Measurements from ENCODE around the gene SOAT1. TPM values are rescaled to one million over a fixed set of nuclear protein-coding genes. Genes with fewer than 3 reads are reported as not detected.
"Not testable (repeated sequence)": the region's sequence is repeated elsewhere in the genome, so short reads cannot be mapped to it uniquely, and the experiment has no call there.

Gene SOAT1
- total RNA-seq, 5 donors from 2014 or later (not counting 1 experiment from before 2014, with no cell fraction given), result 35.0 to 42.1 (median 39.1) TPM

DNA sequence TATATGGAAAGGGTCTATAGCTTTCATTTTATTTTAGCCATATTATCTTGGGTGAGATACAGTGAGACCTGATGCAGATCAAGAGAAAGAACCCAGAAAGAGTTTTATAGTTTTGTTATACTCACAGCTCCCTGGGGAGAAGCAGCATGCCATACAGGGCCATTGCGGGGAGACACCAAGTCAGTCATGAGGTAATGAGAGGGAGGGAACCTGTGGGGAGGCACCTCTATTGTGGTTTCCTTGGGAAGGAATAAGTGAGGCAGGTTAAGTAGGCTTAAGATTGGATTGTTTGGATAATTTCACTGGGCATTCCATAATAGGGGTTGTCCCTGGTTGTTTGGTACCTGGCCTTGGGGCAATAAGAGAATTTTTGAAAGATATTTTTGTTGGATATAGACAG, 91.9 kb downstream of the SOAT1 start:
- no peaks in the 10 kb centered on the region for H3K36me3 ChIP-seq (ENCODE audit: control insufficient read depth in 2 of 2, extremely low read depth in 1 of 2, insufficient read depth in 1 of 2, low read length in 1 of 2)
- no peaks in the 10 kb centered on the region for H3K36me3 Mint-ChIP-seq
- H3K9me3 Mint-ChIP-seq, result no peaks in the 10 kb centered on the region
- WGBS (ENCODE audit: insufficient coverage), result no CpG with 5 or more reads among the region's 1 CpG
- POLR2A ChIA-PET, result interaction anchor here in 1 of 2 donors (0.7 kb wide), 1 partner anchor 240 kb away, joined by 3 read pairs; no protein-coding TSS in a partner anchor
- no peak for ATAC-seq (replicated peaks in 1 of 4)
- H3K27ac Mint-ChIP-seq, result no peak overlapping the region
- DNase-seq, result no peak
- no peak overlapping the region for H3K4me3 Mint-ChIP-seq
- no peaks in the 10 kb centered on the region for H3K4me1 Mint-ChIP-seq
- no peaks in the 10 kb centered on the region for H3K9me3 ChIP-seq
- H3K27me3 ChIP-seq (replicated peaks in 1 of 2; ENCODE audit: control insufficient read depth in 2 of 2, extremely low read depth in 1 of 2, insufficient read depth in 2 of 2, low read length in 1 of 2), result no peaks in the 10 kb centered on the region
- no peaks in the 10 kb centered on the region for H3K4me1 ChIP-seq (ENCODE audit: control insufficient read depth in 1 of 2, extremely low read depth in 1 of 2, insufficient read depth in 2 of 2, low read length in 2 of 2)
- no peaks in the 10 kb centered on the region for H3K27me3 Mint-ChIP-seq
- CTCF ChIA-PET, result no interaction called here
- no peak overlapping the region for H3K27ac ChIP-seq (ENCODE audit: low read length)
- H3K4me3 ChIP-seq (ENCODE audit: control insufficient read depth in 1 of 2, extremely low read depth in 1 of 2, low read length in 1 of 2), result no peak overlapping the region

DNA sequence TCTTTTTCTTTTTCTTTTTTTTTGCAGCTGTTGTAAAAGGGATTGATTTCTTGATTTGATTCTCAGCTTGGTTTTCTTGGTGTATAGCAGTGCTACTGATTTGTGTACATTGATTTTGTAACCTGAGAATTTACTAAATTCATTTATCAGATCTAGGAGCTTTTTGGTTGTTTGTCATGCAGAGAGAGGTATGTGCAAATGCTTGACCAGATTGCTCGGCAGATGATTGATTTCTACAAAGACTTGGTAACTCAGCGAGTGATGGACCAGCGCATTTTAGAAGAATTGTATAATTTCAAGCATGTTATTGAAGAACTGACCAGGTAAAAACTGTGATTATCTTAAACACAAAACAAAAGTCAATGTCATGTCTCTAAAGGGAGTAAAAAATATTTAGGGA, 100.1 kb downstream of the SOAT1 start:
- CTCF ChIA-PET, result no interaction called here
- Histone ChIP-seq H3K27ac (ENCODE audit: low read length) (no peak overlapping the region), H3K4me1 (ENCODE audit: control insufficient read depth in 1 of 2, extremely low read depth in 1 of 2, insufficient read depth in 2 of 2, low read length in 2 of 2) (no peaks in the 10 kb centered on the region), H3K4me3 (ENCODE audit: control insufficient read depth in 1 of 2, extremely low read depth in 1 of 2, low read length in 1 of 2) (no peak overlapping the region), H3K9me3 (no peaks in the 10 kb centered on the region), H3K36me3 (ENCODE audit: control insufficient read depth in 2 of 2, extremely low read depth in 1 of 2, insufficient read depth in 1 of 2, low read length in 1 of 2) (no peaks in the 10 kb centered on the region), H3K27me3 (replicated peaks in 1 of 2; ENCODE audit: control insufficient read depth in 2 of 2, extremely low read depth in 1 of 2, insufficient read depth in 2 of 2, low read length in 1 of 2) (peaks cover 0 to 7% of the 10 kb centered on the region in 2 experiments)
- Mint-ChIP-seq H3K27me3 (peaks cover 8 to 14% of the 10 kb centered on the region in 2 donors), H3K4me1 (no peaks in the 10 kb centered on the region), H3K9me3 (peaks cover 5 to 20% (median 10%) of the 10 kb centered on the region in 3 donors), H3K27ac (no peak overlapping the region), H3K36me3 (peaks cover 15% of the 10 kb centered on the region), H3K4me3 (no peak overlapping the region)
- no peak for DNase-seq
- POLR2A ChIA-PET, result no interaction called here
- WGBS (ENCODE audit: insufficient coverage), result no CpG with 5 or more reads among the region's 3 CpGs
- ATAC-seq (replicated peaks in 1 of 4), result no peak

DNA sequence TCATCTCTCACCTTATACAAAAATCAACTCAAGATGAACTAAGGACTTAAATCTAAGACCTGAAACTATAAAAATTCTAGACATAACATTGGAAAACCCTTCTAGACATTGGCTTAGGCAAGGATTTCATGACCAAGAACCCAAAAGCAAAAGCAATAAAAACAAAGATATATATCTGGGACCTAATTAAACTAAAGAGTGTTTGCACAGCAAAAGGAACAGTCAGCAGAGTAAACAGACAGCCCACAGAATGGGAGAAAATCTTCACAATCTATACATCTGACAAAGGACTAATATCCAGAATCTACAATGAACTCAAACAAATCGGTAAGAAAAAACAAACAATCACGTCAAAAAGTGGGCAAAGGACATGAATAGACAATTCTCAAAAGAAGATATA, 105.8 kb downstream of the SOAT1 start:
- H3K36me3 ChIP-seq (ENCODE audit: control insufficient read depth in 2 of 2, extremely low read depth in 1 of 2, insufficient read depth in 1 of 2, low read length in 1 of 2); H3K36me3 Mint-ChIP-seq; H3K4me1 Mint-ChIP-seq; H3K27ac ChIP-seq (ENCODE audit: low read length); H3K4me3 ChIP-seq (ENCODE audit: control insufficient read depth in 1 of 2, extremely low read depth in 1 of 2, low read length in 1 of 2); H3K4me1 ChIP-seq (ENCODE audit: control insufficient read depth in 1 of 2, extremely low read depth in 1 of 2, insufficient read depth in 2 of 2, low read length in 2 of 2); DNase-seq; POLR2A ChIA-PET; H3K4me3 Mint-ChIP-seq; ATAC-seq (replicated peaks in 1 of 4); H3K9me3 ChIP-seq; H3K27me3 ChIP-seq (replicated peaks in 1 of 2; ENCODE audit: control insufficient read depth in 2 of 2, extremely low read depth in 1 of 2, insufficient read depth in 2 of 2, low read length in 1 of 2); H3K9me3 Mint-ChIP-seq; H3K27ac Mint-ChIP-seq; CTCF ChIA-PET: not testable (repeated sequence)
- peaks cover 5 to 14% of the 10 kb centered on the region in 2 donors for H3K27me3 Mint-ChIP-seq
- WGBS (ENCODE audit: insufficient coverage), result 100% methylated on average over 2 of the region's 2 CpGs

Other genes starting within 250 kb of the SOAT1 start
- 10 to 100 TPM; 19.1 to 30.6 (median 23.7) TPM for gene TOR3A, start 211.7 kb upstream of the SOAT1 start, total RNA-seq
- gene ABL2, start 64.1 kb upstream of the SOAT1 start, total RNA-seq, result 10 to 100 TPM; 14.9 to 20.0 (median 15.9) TPM
- gene AXDND1, start 72.2 kb downstream of the SOAT1 start, total RNA-seq, result 1 to 10 TPM in 1 of 5 donors, under 1 TPM in 2, not detected in 2; 0.19 to 1.5 (median 0.77) TPM